ENCODE measurements around the gene PTPRG. TPM values are rescaled to one million over a fixed set of nuclear protein-coding genes. Genes with fewer than 3 reads are reported as not detected.
"Not testable (repeated sequence)": the region's sequence is repeated elsewhere in the genome, so short reads cannot be mapped to it uniquely, and the experiment has no call there.

Gene PTPRG
- total RNA-seq, 1 donor: 148 TPM

DNA sequence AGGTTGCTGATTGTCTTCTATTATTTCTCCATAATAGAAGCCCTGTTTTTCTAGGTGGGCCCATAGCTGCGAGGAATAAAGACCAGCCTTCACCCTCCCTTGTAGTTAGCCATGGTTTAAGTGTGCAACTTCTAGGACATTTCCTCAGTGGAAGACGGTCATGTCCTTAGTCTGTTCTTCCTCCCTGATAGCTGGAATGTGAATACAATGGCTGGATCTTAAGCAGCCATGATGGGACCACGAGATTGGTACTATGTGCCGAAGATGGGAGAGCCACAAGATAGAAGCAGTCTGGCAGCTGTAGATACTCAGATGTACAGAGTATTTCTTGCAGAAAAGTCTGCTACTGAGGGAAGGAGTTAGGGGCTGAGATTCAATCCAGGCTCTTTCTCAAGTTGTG is 152.9 kb downstream of the PTPRG start:
- H2AFZ ChIP-seq (ENCODE audit: low read length): no peak overlapping the region
- H3K27me3 ChIP-seq (ENCODE audit: insufficient read depth, low read length): no peaks in the 10 kb centered on the region
- peaks cover 28% of the 10 kb centered on the region for H3K79me2 ChIP-seq (ENCODE audit: insufficient read depth, low read length)
- no peak overlapping the region for H3K27ac ChIP-seq (ENCODE audit: low read depth, low read length)
- H3K4me3 ChIP-seq (ENCODE audit: insufficient read depth, low read length): no peak overlapping the region
- H3K9me3 ChIP-seq (ENCODE audit: low read depth, low read length): no peaks in the 10 kb centered on the region
- TF ChIP-seq, protein P1, sequence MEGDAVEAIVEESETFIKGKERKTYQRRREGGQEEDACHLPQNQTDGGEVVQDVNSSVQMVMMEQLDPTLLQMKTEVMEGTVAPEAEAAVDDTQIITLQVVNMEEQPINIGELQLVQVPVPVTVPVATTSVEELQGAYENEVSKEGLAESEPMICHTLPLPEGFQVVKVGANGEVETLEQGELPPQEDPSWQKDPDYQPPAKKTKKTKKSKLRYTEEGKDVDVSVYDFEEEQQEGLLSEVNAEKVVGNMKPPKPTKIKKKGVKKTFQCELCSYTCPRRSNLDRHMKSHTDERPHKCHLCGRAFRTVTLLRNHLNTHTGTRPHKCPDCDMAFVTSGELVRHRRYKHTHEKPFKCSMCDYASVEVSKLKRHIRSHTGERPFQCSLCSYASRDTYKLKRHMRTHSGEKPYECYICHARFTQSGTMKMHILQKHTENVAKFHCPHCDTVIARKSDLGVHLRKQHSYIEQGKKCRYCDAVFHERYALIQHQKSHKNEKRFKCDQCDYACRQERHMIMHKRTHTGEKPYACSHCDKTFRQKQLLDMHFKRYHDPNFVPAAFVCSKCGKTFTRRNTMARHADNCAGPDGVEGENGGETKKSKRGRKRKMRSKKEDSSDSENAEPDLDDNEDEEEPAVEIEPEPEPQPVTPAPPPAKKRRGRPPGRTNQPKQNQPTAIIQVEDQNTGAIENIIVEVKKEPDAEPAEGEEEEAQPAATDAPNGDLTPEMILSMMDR (IDR thresholded peaks at IDR 0.05; ENCODE audit: extremely low read depth, low read depth, low read length): no peak
- no peak for DNase-seq (ENCODE audit: insufficient read length, low spot score, missing footprints)
- H3K4me2 ChIP-seq (ENCODE audit: insufficient read depth, low read length): no peak overlapping the region
- peaks cover 6% of the 10 kb centered on the region for H4K20me1 ChIP-seq (ENCODE audit: insufficient read depth, low read length)
- H3K4me1 ChIP-seq (ENCODE audit: insufficient read depth, low read length): no peaks in the 10 kb centered on the region
- H3K36me3 ChIP-seq (ENCODE audit: insufficient read depth, low read length): no peaks in the 10 kb centered on the region

DNA sequence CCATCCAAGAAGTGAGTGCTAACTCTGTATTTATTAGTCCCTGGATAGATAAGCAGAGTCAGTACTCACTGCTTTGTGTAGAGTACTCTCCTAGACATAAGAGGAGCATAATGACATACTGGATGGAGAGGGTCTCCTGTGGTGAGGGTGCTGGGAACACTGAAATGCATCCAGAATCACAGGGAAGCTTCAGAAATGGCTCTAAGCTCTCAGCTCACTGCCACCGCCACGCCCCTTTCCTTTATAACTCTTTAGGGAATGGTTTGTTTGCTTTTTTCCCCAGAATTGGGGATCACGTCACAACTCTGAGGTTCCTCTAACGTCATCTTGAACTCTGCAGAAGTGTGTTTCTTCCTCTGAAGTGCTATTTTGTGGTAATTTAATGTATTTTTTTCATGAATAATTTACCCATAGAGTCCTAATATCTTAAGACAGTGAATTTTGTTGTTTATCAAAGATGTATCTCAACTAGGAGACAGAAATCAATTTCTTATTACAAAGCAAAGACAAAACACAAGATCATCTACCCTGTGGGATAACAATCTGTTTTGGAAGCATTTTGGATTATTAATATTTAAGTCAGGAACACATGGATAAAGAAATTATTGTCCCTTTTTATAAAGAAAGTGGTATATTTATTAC is 154.6 kb downstream of the PTPRG start:
- TF ChIP-seq, protein P1 (IDR thresholded peaks at IDR 0.05; ENCODE audit: extremely low read depth, low read depth, low read length): no peak
- Histone ChIP-seq H3K79me2 (ENCODE audit: insufficient read depth, low read length) (peaks cover 28% of the 10 kb centered on the region), H3K36me3 (ENCODE audit: insufficient read depth, low read length) (no peaks in the 10 kb centered on the region), H3K4me2 (ENCODE audit: insufficient read depth, low read length) (no peak overlapping the region), H4K20me1 (ENCODE audit: insufficient read depth, low read length) (peaks cover 17% of the 10 kb centered on the region), H3K27ac (ENCODE audit: low read depth, low read length) (no peak overlapping the region), H3K4me1 (ENCODE audit: insufficient read depth, low read length) (no peaks in the 10 kb centered on the region), H2AFZ (ENCODE audit: low read length) (no peak overlapping the region), H3K9me3 (ENCODE audit: low read depth, low read length) (no peaks in the 10 kb centered on the region), H3K4me3 (ENCODE audit: insufficient read depth, low read length) (no peak overlapping the region), H3K27me3 (ENCODE audit: insufficient read depth, low read length) (no peaks in the 10 kb centered on the region)
- no peak for DNase-seq (ENCODE audit: insufficient read length, low spot score, missing footprints)

DNA sequence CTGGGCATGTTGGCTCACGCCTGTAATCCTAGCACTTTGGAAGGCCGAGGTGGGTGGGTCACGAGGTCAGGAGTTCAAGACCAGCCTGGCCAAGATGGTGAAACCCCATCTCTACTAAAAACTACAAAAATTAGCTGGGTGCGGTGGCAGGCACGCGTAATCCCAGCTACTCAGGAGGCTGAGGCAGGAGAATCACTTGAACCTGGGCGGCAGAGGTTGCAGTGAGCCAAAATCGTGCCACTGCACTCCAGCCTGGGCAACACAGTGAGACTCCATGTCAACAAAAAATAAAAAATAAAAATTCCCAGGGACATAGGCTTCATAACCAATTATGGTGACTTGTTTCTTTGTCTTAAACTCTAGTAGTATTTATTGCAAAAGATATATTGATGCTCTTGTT is 155.3 kb downstream of the PTPRG start:
- H3K4me1 ChIP-seq (ENCODE audit: insufficient read depth, low read length); H3K27me3 ChIP-seq (ENCODE audit: insufficient read depth, low read length); DNase-seq (ENCODE audit: insufficient read length, low spot score, missing footprints); H3K36me3 ChIP-seq (ENCODE audit: insufficient read depth, low read length); H3K27ac ChIP-seq (ENCODE audit: low read depth, low read length); H2AFZ ChIP-seq (ENCODE audit: low read length); H3K9me3 ChIP-seq (ENCODE audit: low read depth, low read length); H3K4me3 ChIP-seq (ENCODE audit: insufficient read depth, low read length); H3K4me2 ChIP-seq (ENCODE audit: insufficient read depth, low read length): not testable (repeated sequence)
- peaks cover 17% of the 10 kb centered on the region for H4K20me1 ChIP-seq (ENCODE audit: insufficient read depth, low read length)
- peaks cover 30% of the 10 kb centered on the region for H3K79me2 ChIP-seq (ENCODE audit: insufficient read depth, low read length)

DNA sequence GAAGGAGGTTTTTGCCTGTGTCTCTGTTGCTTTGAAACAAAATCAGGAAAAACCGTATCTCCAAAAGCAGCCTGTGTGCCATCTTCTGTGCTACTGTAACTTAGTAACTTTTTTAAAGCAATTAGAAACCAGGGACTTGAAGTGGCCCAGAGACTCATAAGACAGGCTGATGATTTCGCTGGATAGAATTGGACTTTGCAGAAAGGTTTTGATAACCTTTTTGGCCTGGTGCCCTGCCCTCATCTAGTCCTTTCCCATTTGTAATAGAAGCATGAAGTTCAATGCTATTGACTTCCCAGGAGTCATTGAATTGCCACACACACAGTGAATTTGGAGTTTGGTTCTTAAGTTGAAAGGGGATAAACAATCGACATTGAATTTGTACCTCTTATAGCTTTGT is 157.2 kb downstream of the PTPRG start:
- DNase-seq (ENCODE audit: insufficient read length, low spot score, missing footprints): no peak
- no peaks in the 10 kb centered on the region for H3K4me1 ChIP-seq (ENCODE audit: insufficient read depth, low read length)
- TF ChIP-seq, protein P1 (IDR thresholded peaks at IDR 0.05; ENCODE audit: extremely low read depth, low read depth, low read length): no peak
- H3K79me2 ChIP-seq (ENCODE audit: insufficient read depth, low read length): peaks cover 36% of the 10 kb centered on the region
- H3K4me2 ChIP-seq (ENCODE audit: insufficient read depth, low read length): no peak overlapping the region
- H3K36me3 ChIP-seq (ENCODE audit: insufficient read depth, low read length): no peaks in the 10 kb centered on the region
- peaks cover 23% of the 10 kb centered on the region for H4K20me1 ChIP-seq (ENCODE audit: insufficient read depth, low read length)
- no peaks in the 10 kb centered on the region for H3K27me3 ChIP-seq (ENCODE audit: insufficient read depth, low read length)
- no peak overlapping the region for H3K4me3 ChIP-seq (ENCODE audit: insufficient read depth, low read length)
- no peak overlapping the region for H2AFZ ChIP-seq (ENCODE audit: low read length)
- H3K9me3 ChIP-seq (ENCODE audit: low read depth, low read length): no peaks in the 10 kb centered on the region
- H3K27ac ChIP-seq (ENCODE audit: low read depth, low read length): no peak overlapping the region

All from osteoblast (primary cell).